Measurements from ENCODE around the gene RAB11A. TPM values are rescaled to one million over a fixed set of nuclear protein-coding genes. Genes with fewer than 3 reads are reported as not detected.

Gene RAB11A
- total and polyA plus RNA-seq, 12 donors = 45.7 to 705 (median 348) TPM

- TF ChIP-seq POLR2A (IDR thresholded peaks at IDR 0.05) (no peak), CTCF (IDR thresholded peaks at IDR 0.05) (no peak)
- WGBS, 4 donors = 90 to 100% (median 97%) methylated on average over 4 of the region's 4 CpGs
- Histone ChIP-seq H3K9me3 (replicated peaks in 1 of 3) (no peaks in the 10 kb centered on the region), H3K4me3 (no peak overlapping the region), H3K27me3 (no peaks in the 10 kb centered on the region), H3K36me3 (replicated peaks in 1 of 2) (peaks cover 0 to 17% of the 10 kb centered on the region in 2 donors), H3K27ac (no peak overlapping the region), H3K4me1 (replicated peaks in 1 of 2) (peaks cover 6 to 9% of the 10 kb centered on the region in 2 donors)
- intact Hi-C loops (cut with DNase I) = no loop called here
- peak in 1 of 7 donors; percentile 51 for DNase-seq
These were observed 39.6 kb downstream of the RAB11A start for GRCh38 chr15:65908876-65909275.

- 93 to 100% (median 97%) methylated on average over 1 to 3 of the region's 3 CpGs for WGBS, 4 donors
- Histone ChIP-seq H3K4me1 (replicated peaks in 1 of 2) (peaks cover 0 to 8% of the 10 kb centered on the region in 2 donors), H3K9me3 (replicated peaks in 1 of 3) (no peaks in the 10 kb centered on the region), H3K4me3 (no peak overlapping the region), H3K36me3 (replicated peaks in 1 of 2) (peaks cover 0 to 17% of the 10 kb centered on the region in 2 donors), H3K27me3 (no peaks in the 10 kb centered on the region), H3K27ac (no peak overlapping the region)
- intact Hi-C loops (cut with DNase I) = no loop called here
- peak in 1 of 7 donors; percentile 30 for DNase-seq
- TF ChIP-seq CTCF (IDR thresholded peaks at IDR 0.05) (no peak), POLR2A (IDR thresholded peaks at IDR 0.05) (no peak)
These were observed 40.5 kb downstream of the RAB11A start for GRCh38 chr15:65909831-65910230.

GRCh38 chr15:65910341-65910740, 41.0 kb downstream of the RAB11A start:
- 94 to 96% (median 94%) methylated on average over 4 of the region's 4 CpGs for WGBS, 4 donors
- no peaks in the 10 kb centered on the region for H3K9me3 ChIP-seq (replicated peaks in 1 of 3)
- no peak overlapping the region for H3K4me3 ChIP-seq
- TF ChIP-seq POLR2A (IDR thresholded peaks at IDR 0.05) = no peak
- TF ChIP-seq CTCF (IDR thresholded peaks at IDR 0.05) = no peak
- H3K4me1 ChIP-seq (replicated peaks in 1 of 2) = peaks cover 0 to 13% of the 10 kb centered on the region in 2 donors
- peaks cover 0 to 17% of the 10 kb centered on the region in 2 donors for H3K36me3 ChIP-seq (replicated peaks in 1 of 2)
- no peaks in the 10 kb centered on the region for H3K27me3 ChIP-seq
- peak in 1 of 7 donors; percentile 46 for DNase-seq
- intact Hi-C loops (cut with DNase I) = no loop called here
- H3K27ac ChIP-seq = no peak overlapping the region

GRCh38 chr15:65912235-65912634, 42.9 kb downstream of the RAB11A start:
- Histone ChIP-seq H3K4me1 (replicated peaks in 1 of 2) (peaks cover 0 to 17% of the 10 kb centered on the region in 2 donors), H3K9me3 (replicated peaks in 1 of 3) (no peaks in the 10 kb centered on the region), H3K27ac (no peak overlapping the region), H3K36me3 (replicated peaks in 1 of 2) (peaks cover 0 to 17% of the 10 kb centered on the region in 2 donors), H3K4me3 (no peak overlapping the region), H3K27me3 (no peaks in the 10 kb centered on the region)
- TF ChIP-seq POLR2A (IDR thresholded peaks at IDR 0.05) (no peak), CTCF (IDR thresholded peaks at IDR 0.05) (no peak)
- no peak for DNase-seq
- intact Hi-C loops (cut with DNase I) = no loop called here
- WGBS, 4 donors = 92 to 100% (median 98%) methylated on average over 1 to 2 of the region's 2 CpGs

Measured in adrenal gland (tissue), 12 donors.